Measurements from ENCODE around the gene NCR2.

The NCR2 gene

DNA sequence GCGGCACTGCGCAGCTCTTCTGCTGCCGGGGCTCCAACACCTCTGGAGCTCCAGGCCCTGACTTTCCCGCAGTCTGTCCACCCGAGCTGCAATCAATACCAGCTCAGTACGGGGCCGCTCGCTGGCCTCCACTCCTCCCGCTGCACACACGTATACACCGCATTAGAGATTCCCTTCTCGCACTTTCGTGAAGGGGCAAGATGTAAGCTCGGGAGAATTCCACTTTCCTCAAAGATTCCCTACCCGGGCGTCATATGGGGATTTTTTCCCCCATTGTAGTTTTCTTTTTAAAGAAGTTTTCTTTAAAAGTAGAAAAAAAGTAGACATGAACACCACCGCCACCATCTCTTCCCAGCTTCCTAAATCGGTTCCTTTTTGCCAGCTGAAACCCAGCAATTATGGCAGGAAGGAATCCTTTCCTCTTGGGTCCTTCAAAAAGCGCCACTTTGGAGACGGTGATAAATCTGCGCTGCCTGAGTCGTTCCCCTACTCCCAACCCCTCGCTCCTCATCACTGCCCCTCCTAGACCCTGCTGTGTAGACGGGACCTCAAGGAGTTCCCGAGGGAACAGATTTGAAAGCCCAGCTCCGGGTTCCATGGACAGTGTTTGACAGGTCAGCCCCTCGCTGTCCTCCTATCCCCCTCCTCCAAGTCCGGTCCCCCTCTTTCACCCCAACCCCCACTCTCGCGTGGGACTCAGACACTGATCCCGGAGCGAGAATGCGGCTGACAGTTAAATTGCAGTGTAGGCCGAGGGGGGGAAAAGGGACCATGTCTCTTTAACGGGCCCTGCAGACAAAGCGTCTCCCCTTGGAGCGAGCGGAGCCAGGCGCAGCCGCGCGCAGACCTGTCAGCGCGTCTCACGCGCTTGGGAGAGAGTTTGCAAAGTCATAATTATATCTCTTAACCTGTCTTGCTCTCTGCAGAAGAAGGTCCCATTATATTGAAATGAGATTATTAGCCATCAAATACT, 39.5 kb downstream of the NCR2 start:
- peak; percentile 13; the same call in 2 of the 3 replicates for ATAC-seq
- TF ChIP-seq CREB5 (CRISPR knock-in tag; IDR thresholded peaks at IDR 0.05; ENCODE audit: low read depth) (no peak), ESRRG (CRISPR knock-in tag; IDR thresholded peaks at IDR 0.05) (no peak), GLIS3 (CRISPR knock-in tag; IDR thresholded peaks at IDR 0.05) (no peak), TCF4 (CRISPR knock-in tag; IDR thresholded peaks at IDR 0.05; ENCODE audit: borderline replicate concordance) (no peak), ZFP3 (CRISPR knock-in tag; IDR thresholded peaks at IDR 0.05) (no peak), ZC3H10 (CRISPR knock-in tag; IDR thresholded peaks at IDR 0.05) (no peak), ARNTL (CRISPR knock-in tag; IDR thresholded peaks at IDR 0.05; ENCODE audit: borderline replicate concordance, low read depth) (no peak), ZNF565 (CRISPR knock-in tag; conservative IDR thresholded peaks at IDR 0.05; ENCODE audit: low read depth) (no peak), PATZ1 (CRISPR knock-in tag; IDR thresholded peaks at IDR 0.05; ENCODE audit: borderline replicate concordance) (no peak), PPARA (CRISPR knock-in tag; IDR thresholded peaks at IDR 0.05; ENCODE audit: borderline replicate concordance) (no peak), TSHZ2 (CRISPR knock-in tag; IDR thresholded peaks at IDR 0.05) (no peak), SNAI2 (CRISPR knock-in tag; IDR thresholded peaks at IDR 0.05) (no peak), TOX (CRISPR knock-in tag; IDR thresholded peaks at IDR 0.05; ENCODE audit: borderline replicate concordance) (no peak), ZNF8 (CRISPR knock-in tag; IDR thresholded peaks at IDR 0.05) (no peak), BACH2 (CRISPR knock-in tag; IDR thresholded peaks at IDR 0.05; ENCODE audit: borderline replicate concordance) (no peak), OSR1 (CRISPR knock-in tag; IDR thresholded peaks at IDR 0.05) (no peak)
- TF ChIP-seq, protein P1, sequence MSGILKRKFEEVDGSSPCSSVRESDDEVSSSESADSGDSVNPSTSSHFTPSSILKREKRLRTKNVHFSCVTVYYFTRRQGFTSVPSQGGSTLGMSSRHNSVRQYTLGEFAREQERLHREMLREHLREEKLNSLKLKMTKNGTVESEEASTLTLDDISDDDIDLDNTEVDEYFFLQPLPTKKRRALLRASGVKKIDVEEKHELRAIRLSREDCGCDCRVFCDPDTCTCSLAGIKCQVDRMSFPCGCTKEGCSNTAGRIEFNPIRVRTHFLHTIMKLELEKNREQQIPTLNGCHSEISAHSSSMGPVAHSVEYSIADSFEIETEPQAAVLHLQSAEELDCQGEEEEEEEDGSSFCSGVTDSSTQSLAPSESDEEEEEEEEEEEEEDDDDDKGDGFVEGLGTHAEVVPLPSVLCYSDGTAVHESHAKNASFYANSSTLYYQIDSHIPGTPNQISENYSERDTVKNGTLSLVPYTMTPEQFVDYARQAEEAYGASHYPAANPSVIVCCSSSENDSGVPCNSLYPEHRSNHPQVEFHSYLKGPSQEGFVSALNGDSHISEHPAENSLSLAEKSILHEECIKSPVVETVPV (CRISPR knock-in tag; IDR thresholded peaks at IDR 0.05), result no peak
- TF ChIP-seq, protein P2, sequence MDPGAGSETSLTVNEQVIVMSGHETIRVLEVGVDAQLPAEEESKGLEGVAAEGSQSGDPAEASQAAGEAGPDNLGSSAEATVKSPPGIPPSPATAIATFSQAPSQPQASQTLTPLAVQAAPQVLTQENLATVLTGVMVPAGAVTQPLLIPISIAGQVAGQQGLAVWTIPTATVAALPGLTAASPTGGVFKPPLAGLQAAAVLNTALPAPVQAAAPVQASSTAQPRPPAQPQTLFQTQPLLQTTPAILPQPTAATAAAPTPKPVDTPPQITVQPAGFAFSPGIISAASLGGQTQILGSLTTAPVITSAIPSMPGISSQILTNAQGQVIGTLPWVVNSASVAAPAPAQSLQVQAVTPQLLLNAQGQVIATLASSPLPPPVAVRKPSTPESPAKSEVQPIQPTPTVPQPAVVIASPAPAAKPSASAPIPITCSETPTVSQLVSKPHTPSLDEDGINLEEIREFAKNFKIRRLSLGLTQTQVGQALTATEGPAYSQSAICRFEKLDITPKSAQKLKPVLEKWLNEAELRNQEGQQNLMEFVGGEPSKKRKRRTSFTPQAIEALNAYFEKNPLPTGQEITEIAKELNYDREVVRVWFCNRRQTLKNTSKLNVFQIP (CRISPR knock-in tag; IDR thresholded peaks at IDR 0.05; ENCODE audit: borderline replicate concordance, low read depth), result no peak

GRCh38 chr6:41375598-41376151, 40.3 kb downstream of the NCR2 start:
- no peak for ATAC-seq
- TF ChIP-seq BACH2 (CRISPR knock-in tag; IDR thresholded peaks at IDR 0.05; ENCODE audit: borderline replicate concordance), result no peak
- TF ChIP-seq PPARA (CRISPR knock-in tag; IDR thresholded peaks at IDR 0.05; ENCODE audit: borderline replicate concordance), result no peak
- TF ChIP-seq OSR1 (CRISPR knock-in tag; IDR thresholded peaks at IDR 0.05), result no peak
- no peak for TF ChIP-seq ZC3H10 (CRISPR knock-in tag; IDR thresholded peaks at IDR 0.05)
- TF ChIP-seq TCF4 (CRISPR knock-in tag; IDR thresholded peaks at IDR 0.05; ENCODE audit: borderline replicate concordance), result no peak
- no peak for TF ChIP-seq CSDC2 (CRISPR knock-in tag; IDR thresholded peaks at IDR 0.05)
- TF ChIP-seq, protein P1 (CRISPR knock-in tag; IDR thresholded peaks at IDR 0.05), result no peak
